Memory B cell (primary cell): Measurements from ENCODE around the gene CDK14.

Source experiments
- ATAC-seq: fragments of 150-1000 bp; cut with Tn5 transposase; 2 replicates; pipeline ENCODE4 v1.10.0; 2021; ENCODE audit warnings: low read depth, mild to moderate bottlenecking, moderate library complexity
- DNase-seq, 2 donors: peaks; one replicate each; pipeline ENCODE4 v3.0.0; 2022; ENCODE audit warnings: low spot score in 2 of 2
- H3K27ac Mint-ChIP-seq: one replicate; pipeline ENCODE4 v1.8.0; 2022; ENCODE audit warnings: mild to moderate bottlenecking, moderate library complexity, mixed read lengths
- H3K27me3 Mint-ChIP-seq: one replicate; pipeline ENCODE4 v1.8.0; 2022; ENCODE audit warnings: mixed read lengths
- H3K36me3 Mint-ChIP-seq: one replicate; pipeline ENCODE4 v1.8.0; 2022; ENCODE audit warnings: mild to moderate bottlenecking, mixed read lengths
- H3K4me1 Mint-ChIP-seq: one replicate; pipeline ENCODE4 v1.8.0; 2022; ENCODE audit warnings: mixed read lengths
- H3K4me3 Mint-ChIP-seq: one replicate; pipeline ENCODE4 v1.8.0; 2022; ENCODE audit warnings: mild to moderate bottlenecking, moderate library complexity, mixed read lengths
- H3K9me3 Mint-ChIP-seq: one replicate; pipeline ENCODE4 v1.8.0; 2022; ENCODE audit warnings: mixed read lengths

CDK14 gene

DNA sequence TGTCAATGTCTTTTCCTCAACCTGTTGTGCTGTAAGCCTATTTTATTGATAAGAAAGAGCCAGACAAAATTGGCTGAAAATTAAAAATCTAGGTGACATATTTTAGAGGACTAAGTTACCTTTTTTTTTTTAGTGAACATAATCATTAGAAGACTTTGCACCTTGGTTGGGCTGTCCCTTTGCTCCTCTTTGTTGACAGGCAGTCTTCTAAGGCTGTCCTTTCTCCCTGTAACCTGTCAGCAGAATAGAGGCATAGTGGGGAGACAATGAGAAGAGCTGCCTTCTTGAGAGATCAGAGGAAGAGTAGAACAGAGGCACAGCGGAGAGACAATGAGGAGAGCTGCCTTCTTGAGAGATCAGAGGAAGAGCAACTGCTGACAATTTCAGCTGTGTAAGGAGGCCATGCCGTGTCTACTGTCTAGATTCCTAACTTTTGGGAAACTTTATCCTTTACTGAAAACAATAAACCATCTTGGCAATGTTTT, 429.8 kb downstream of the CDK14 start:
- H3K27me3 Mint-ChIP-seq, result no peaks in the 10 kb centered on the region
- H3K4me1 Mint-ChIP-seq, result peaks cover 17% of the 10 kb centered on the region
- no peak for DNase-seq
- H3K4me3 Mint-ChIP-seq, result no peak overlapping the region
- H3K9me3 Mint-ChIP-seq, result peaks cover 5% of the 10 kb centered on the region
- peak overlapping the region; percentile 19 for H3K27ac Mint-ChIP-seq
- H3K36me3 Mint-ChIP-seq, result peaks cover 36% of the 10 kb centered on the region
- no peak for ATAC-seq

GRCh38 chr7:91029688-91030087, 433.6 kb downstream of the CDK14 start:
- Mint-ChIP-seq H3K27me3 (no peaks in the 10 kb centered on the region), H3K4me3 (no peak overlapping the region), H3K4me1 (peaks cover 22% of the 10 kb centered on the region), H3K27ac (no peak overlapping the region), H3K9me3 (peaks cover 5% of the 10 kb centered on the region), H3K36me3 (peaks cover 45% of the 10 kb centered on the region)
- no peak for DNase-seq
- ATAC-seq, result no peak

DNA sequence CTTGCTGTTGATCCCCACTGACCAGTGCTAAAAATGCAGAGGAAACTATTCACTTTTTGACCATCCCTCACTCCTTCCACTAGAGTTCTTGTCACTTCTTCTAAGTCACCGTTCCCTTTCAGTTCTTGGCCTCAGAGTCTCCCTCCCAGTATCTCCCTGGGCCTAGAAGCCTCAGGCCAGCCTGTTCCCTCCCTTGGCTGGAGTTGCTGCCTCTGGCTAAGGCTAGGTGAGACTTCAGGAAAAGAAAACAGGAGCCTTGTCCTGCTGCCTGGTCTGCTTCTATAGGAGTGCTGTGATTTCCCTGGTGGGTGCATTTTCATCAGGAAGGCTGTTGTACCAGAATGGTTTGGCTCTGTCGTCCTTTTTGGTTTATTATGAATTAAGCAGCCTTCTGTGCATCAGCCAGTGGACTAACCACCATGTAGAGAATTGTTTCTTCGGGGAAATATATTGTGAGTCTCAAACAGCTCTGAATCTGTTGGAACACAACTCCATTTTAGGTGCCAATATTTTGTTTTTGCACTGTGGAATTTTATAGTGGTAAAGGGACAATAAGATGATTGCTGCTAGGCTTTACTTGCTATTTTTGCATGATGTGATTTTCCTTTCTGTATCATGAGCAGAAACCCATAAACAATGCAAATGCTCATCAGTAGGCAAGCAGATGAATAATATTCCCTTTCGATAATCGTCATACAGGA, 434.7 kb downstream of the CDK14 start:
- DNase-seq (no peak), ATAC-seq (no peak)
- H3K36me3 Mint-ChIP-seq, result peaks cover 42% of the 10 kb centered on the region
- H3K4me1 Mint-ChIP-seq, result peaks cover 24% of the 10 kb centered on the region
- H3K4me3 Mint-ChIP-seq, result no peak overlapping the region
- H3K27ac Mint-ChIP-seq, result peak overlapping the region; percentile 48
- no peaks in the 10 kb centered on the region for H3K27me3 Mint-ChIP-seq
- peaks cover 5% of the 10 kb centered on the region for H3K9me3 Mint-ChIP-seq

- peaks cover 5% of the 10 kb centered on the region for H3K9me3 Mint-ChIP-seq
- peaks cover 26% of the 10 kb centered on the region for H3K4me1 Mint-ChIP-seq
- peaks cover 41% of the 10 kb centered on the region for H3K36me3 Mint-ChIP-seq
- peak overlapping the region; percentile 46 for H3K27ac Mint-ChIP-seq
- DNase-seq, result no peak
- H3K4me3 Mint-ChIP-seq, result no peak overlapping the region
- H3K27me3 Mint-ChIP-seq, result no peaks in the 10 kb centered on the region
- no peak for ATAC-seq
These were observed 435.6 kb downstream of the CDK14 start for GRCh38 chr7:91031757-91032156.

DNA sequence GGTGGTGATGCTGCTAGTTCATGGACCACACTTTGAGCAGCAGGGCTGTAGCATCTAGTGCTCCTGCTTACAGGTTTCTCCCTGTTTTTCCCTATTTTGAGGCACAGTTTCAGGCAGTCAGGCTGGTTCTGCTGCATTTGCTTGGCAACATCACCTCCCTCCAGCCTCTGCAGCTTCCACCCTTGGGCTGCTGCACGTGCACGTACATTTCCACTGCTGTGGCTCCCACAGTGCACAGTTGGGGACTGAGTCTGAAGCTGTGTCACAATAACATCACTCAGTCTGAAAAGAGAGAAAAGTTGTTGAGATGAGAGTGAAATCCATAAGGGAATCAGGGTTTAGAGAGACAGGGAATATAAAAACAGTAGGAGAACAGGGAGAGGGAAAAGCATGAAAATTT, 437.5 kb downstream of the CDK14 start:
- Mint-ChIP-seq H3K4me3 (no peak overlapping the region), H3K36me3 (peaks cover 29% of the 10 kb centered on the region), H3K27me3 (no peaks in the 10 kb centered on the region), H3K9me3 (peaks cover 2% of the 10 kb centered on the region), H3K27ac (no peak overlapping the region), H3K4me1 (peaks cover 18% of the 10 kb centered on the region)
- DNase-seq (no peak), ATAC-seq (no peak)

DNA sequence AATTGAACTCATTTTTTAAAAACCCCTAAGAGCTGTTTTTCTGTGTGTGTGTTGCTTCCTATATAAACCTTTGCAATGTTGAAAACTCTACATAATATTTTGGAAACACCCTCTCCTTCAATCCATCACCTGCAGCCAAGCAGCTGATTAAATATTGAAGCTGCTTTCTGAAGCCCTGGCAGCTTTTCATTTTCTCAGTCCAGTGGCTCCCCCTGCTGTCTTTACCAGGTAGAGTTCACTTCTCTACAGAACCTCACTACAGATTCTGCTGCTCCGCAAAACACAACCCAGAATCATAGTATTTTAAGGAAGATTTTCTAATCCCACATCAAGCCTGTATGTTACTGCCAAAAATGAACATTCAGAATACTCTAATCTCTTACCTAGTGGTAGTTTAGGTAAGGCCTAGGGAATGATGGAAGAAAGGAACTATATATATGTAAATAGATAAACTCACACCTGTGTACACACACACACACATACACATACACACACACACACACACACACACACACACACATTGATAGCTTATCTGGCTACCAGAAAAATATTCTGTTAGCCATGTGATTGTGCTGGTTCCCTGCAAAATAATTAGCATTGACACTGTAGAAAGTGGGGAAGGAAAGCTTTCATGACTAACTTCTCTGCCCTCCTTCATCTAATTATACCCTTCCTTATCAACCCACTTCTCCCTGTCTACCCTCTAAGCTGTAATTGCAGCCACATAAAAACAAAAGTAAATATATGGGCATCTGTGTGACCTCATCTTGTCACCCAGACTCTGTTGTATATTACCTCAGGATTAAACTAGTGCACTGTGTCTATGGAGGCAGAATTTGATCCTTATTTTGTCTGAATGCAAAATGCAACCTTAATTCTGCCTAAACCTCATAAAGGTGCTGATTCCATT, 438.6 kb downstream of the CDK14 start:
- Mint-ChIP-seq H3K4me1 (peaks cover 23% of the 10 kb centered on the region), H3K36me3 (peaks cover 31% of the 10 kb centered on the region), H3K9me3 (no peaks in the 10 kb centered on the region), H3K4me3 (no peak overlapping the region), H3K27ac (peak overlapping the region; percentile 60), H3K27me3 (no peaks in the 10 kb centered on the region)
- ATAC-seq (peak; percentile 42), DNase-seq (peak; percentile 25 to 31)

DNA sequence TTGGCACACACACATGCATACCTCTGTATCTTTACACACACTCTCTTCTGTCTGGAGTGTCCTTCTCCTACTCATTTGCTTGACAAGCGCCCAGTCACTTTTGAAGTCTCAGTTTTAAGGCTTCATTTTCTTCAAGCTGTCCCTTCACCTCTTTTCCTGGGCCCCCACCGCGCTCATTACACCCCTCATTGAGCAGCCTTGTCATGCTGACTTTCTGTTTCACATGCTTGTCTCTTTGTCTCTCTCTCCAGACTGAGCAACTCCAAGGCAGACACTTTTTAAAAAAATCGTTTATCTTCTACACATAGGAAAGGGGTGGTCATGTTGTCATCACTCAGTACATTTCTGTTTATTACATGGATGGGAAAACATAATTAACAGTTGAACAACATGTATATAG, 442.9 kb downstream of the CDK14 start:
- Mint-ChIP-seq H3K4me3 (no peak overlapping the region), H3K27me3 (no peaks in the 10 kb centered on the region), H3K4me1 (peaks cover 24% of the 10 kb centered on the region), H3K9me3 (no peaks in the 10 kb centered on the region), H3K27ac (peak overlapping the region; percentile 33), H3K36me3 (peaks cover 22% of the 10 kb centered on the region)
- DNase-seq (no peak), ATAC-seq (no peak)

GRCh38 chr7:91041141-91041540, 445.0 kb downstream of the CDK14 start:
- Mint-ChIP-seq H3K4me1 (peaks cover 19% of the 10 kb centered on the region), H3K27ac (peak overlapping the region; percentile 4), H3K4me3 (no peak overlapping the region), H3K9me3 (no peaks in the 10 kb centered on the region), H3K27me3 (no peaks in the 10 kb centered on the region), H3K36me3 (peaks cover 25% of the 10 kb centered on the region)
- DNase-seq, result no peak
- no peak for ATAC-seq

DNA sequence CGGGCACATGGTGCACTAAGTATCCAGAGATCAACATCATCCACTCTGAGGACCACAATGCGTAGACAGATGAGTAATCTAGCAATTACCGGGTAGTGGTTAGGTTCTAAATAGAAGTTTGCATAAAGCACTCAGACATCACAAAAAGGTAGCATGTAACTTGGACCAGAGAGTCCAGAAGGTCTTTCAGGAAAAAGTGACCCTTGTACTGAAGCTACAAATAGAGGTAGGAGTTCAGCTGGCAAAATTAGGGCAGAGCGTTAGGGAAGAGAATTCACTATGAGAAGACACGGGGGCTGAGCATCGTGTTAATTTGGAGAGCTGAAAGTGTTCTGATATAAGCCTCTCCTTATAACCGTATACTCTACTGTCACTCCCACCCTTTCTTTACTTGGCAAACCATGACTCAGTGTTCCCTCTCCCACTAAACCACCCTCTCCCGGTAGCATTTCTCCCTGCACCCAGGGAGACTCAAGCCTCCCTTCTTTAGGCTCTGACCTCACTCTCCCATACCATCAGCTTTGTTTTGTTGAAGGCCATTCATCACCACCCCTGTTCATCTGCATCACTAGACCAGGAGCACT, 445.9 kb downstream of the CDK14 start:
- Mint-ChIP-seq H3K4me3 (no peak overlapping the region), H3K4me1 (peaks cover 17% of the 10 kb centered on the region), H3K9me3 (no peaks in the 10 kb centered on the region), H3K27me3 (no peaks in the 10 kb centered on the region), H3K27ac (peak overlapping the region; percentile 4), H3K36me3 (peaks cover 23% of the 10 kb centered on the region)
- DNase-seq, result no peak
- ATAC-seq, result no peak

DNA sequence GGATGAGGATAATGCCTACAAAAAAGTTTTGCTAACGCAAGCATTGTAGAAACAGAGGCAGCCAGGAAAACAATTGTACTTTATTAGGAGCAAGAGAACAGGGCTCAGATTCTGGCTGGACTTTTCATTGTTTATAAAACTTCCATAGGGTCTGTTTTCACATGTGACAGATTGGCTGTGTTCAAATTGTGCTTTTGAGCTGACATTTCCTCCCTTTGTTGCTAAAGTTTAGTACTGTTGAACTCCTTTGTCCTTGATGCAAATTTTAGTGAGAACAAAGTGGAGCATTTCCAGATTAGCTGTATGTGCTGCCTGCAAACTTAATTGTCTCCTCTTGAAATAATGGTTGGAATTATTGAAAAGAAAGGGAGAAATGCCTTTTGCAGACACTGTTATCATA, 447.1 kb downstream of the CDK14 start:
- no peaks in the 10 kb centered on the region for H3K9me3 Mint-ChIP-seq
- H3K27me3 Mint-ChIP-seq, result no peaks in the 10 kb centered on the region
- H3K4me3 Mint-ChIP-seq, result no peak overlapping the region

DNA sequence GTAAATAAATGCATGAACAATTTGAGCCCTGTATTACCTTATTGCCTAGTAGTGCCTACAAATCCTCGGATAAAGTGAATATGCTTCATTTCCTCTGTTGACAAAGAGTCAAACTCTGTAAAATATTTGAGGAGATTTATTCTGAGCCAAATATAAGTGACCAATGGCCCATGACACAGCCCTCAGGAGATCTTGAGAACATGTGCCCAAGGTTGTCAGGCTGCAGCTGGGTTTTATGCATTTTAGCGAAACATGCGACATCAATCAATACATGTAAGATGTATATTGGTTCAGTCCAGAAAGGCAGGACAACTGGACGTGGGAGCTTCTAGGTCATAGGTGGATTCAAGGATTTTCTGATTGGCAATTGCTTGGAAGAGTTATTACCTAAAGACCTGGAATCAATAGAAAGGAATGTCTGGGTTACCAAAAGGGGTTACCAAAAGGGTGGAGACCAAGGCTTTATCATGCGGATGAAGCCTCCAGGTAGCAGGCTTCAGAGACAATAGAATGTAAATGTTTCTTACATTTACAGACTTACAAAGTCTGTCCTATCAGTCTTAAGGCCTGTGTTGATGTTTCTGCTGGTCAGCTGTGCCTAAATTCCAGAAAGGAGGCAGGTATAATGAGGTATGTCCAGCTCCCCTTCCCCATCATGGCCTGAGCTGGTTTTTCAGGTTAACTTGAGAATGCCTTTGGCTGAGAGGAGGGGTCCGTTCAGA, 448.0 kb downstream of the CDK14 start:
- H3K4me1 Mint-ChIP-seq, result peaks cover 14% of the 10 kb centered on the region
- DNase-seq (no peak), ATAC-seq (no peak)
- peaks cover 24% of the 10 kb centered on the region for H3K36me3 Mint-ChIP-seq
- H3K4me3 Mint-ChIP-seq, result no peak overlapping the region
- H3K27ac Mint-ChIP-seq, result no peak overlapping the region
- no peaks in the 10 kb centered on the region for H3K9me3 Mint-ChIP-seq
- H3K27me3 Mint-ChIP-seq, result no peaks in the 10 kb centered on the region

More for the DNA sequence above, 447.1 kb downstream of the CDK14 start:
- no peak for DNase-seq
- H3K36me3 Mint-ChIP-seq, result peaks cover 27% of the 10 kb centered on the region
- no peak overlapping the region for H3K27ac Mint-ChIP-seq
- no peak for ATAC-seq
- peaks cover 19% of the 10 kb centered on the region for H3K4me1 Mint-ChIP-seq

- DNase-seq (no peak), ATAC-seq (no peak)
- Mint-ChIP-seq H3K9me3 (no peaks in the 10 kb centered on the region), H3K27ac (peak overlapping the region; percentile 33), H3K27me3 (no peaks in the 10 kb centered on the region), H3K36me3 (peaks cover 27% of the 10 kb centered on the region), H3K4me1 (peaks cover 18% of the 10 kb centered on the region), H3K4me3 (no peak overlapping the region)
These were observed 449.5 kb downstream of the CDK14 start for GRCh38 chr7:91045606-91046005.

DNA sequence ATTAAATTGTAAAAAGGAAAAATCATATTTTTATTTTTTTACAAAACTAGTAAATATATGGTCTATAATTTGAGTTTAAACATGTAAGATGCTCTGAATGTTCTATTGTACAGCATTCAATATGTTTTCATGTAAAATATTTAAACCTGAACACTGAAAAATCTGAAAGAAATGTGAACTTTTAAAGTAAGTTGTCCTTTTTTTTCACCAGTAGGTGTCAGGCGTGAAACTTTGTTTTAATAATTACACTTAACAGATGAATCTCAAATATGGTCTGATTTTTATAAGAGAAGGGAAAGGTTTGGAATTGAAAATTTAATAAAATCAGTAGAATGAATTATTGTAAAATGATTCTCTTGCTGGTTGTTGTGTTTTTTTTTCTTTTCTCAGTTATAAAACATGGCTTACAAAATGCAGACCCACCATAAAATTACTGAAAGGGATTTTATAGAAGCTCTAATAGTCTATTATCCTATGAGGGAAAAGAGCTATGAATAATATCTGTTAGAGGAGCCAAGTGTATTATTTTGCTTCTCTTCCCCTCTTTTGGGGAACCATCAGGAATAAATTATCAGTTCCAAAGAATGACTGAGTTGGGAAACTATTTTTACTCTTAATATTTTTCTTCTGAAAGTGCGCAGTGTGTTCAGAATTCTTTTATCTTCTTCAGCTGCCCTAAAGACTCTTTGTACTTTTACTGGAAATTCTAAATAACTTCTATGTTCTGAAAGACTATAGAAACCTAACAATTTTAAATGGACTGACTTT, 450.4 kb downstream of the CDK14 start:
- no peak overlapping the region for H3K4me3 Mint-ChIP-seq
- no peaks in the 10 kb centered on the region for H3K9me3 Mint-ChIP-seq
- no peaks in the 10 kb centered on the region for H3K27me3 Mint-ChIP-seq
- ATAC-seq (no peak), DNase-seq (no peak)
- no peak overlapping the region for H3K27ac Mint-ChIP-seq
- peaks cover 19% of the 10 kb centered on the region for H3K4me1 Mint-ChIP-seq
- H3K36me3 Mint-ChIP-seq, result peaks cover 27% of the 10 kb centered on the region
